ENCODE results near the gene MSTO1.

DNA sequence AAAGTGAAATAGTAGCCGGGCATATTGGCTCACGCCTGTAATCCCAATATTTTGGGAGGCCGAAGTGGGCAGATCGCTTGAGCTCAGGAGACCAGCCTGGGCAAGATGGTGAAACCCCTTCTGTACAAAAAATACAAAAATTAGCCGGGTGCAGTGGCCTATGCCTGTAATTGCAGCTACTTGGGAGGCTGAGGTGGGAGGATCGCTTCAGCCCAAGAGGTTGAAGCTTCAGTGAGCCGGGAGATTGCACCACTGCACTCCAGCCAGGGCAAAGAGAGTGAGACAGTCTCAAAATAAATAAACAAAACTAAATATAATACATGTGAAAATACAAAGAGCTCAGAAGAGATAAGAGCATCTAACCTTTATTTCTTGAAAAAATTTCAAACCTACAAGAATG, 2.3 kb upstream of the MSTO1 start:
- TF ChIP-seq CTCF (conservative IDR thresholded peaks at IDR 0.05; ENCODE audit: low read depth, low read length), result no peak
- TF ChIP-seq EZH2 (IDR thresholded peaks at IDR 0.05; ENCODE audit: borderline replicate concordance, low read depth, low read length, poor library complexity, severe bottlenecking), result no peak
